WTC11 (cell line): ENCODE results near the gene TNPO3. TPM values are rescaled to one million over a fixed set of nuclear protein-coding genes. Genes with fewer than 3 reads are reported as not detected.

ENCODE experiments used
- ATAC-seq: fragments of 200-7000 bp; cut with Tn5 transposase; 2 replicates; pipeline ENCODE4 v1.10.0; 2021; ENCODE audit warnings: mild to moderate bottlenecking, moderate library complexity
- CTCF ChIA-PET: fragments of 300-600 bp; sonication (Branson Sonifier 250); formaldehyde crosslinking; loops from one replicate; lab custom pipeline; 2021; ENCODE audit warnings: antibody characterized with exemption; lab: Charles Lee
- POLR2A ChIA-PET: fragments of 350-600 bp; sonication (Branson Sonifier 250); formaldehyde crosslinking; loops from one replicate; lab custom pipeline; 2021; ENCODE audit warnings: antibody characterized with exemption; lab: Charles Lee
- DNase-seq: peaks from one replicate; pipeline ENCODE4 v3.0.0; 2021; ENCODE audit warnings: low spot score
- H3K27ac Mint-ChIP-seq: 2 replicates; pipeline ENCODE4 v1.8.0; 2021; ENCODE audit warnings: mixed read lengths
- H3K27me3 Mint-ChIP-seq: 2 replicates; pipeline ENCODE4 v1.8.0; 2021; ENCODE audit warnings: low read depth, mild to moderate bottlenecking, moderate library complexity, mixed read lengths
- H3K36me3 Mint-ChIP-seq: 2 replicates; pipeline ENCODE4 v1.8.0; 2021; ENCODE audit warnings: mixed read lengths
- H3K4me1 Mint-ChIP-seq: 2 replicates; pipeline ENCODE4 v1.8.0; 2022; ENCODE audit warnings: mixed read lengths
- H3K4me3 Mint-ChIP-seq: 2 replicates; pipeline ENCODE4 v1.8.0; 2021; ENCODE audit warnings: mild to moderate bottlenecking, moderate library complexity, mixed read lengths
- H3K9me3 Mint-ChIP-seq: 2 replicates; pipeline ENCODE4 v1.8.0; 2021; ENCODE audit warnings: mixed read lengths
- CREM ChIP-seq: sonication (generic); formaldehyde crosslinking; IDR thresholded peaks from 2 replicates; pipeline ENCODE4 v1.8.1; 2022; ENCODE audit warnings: mild to moderate bottlenecking, missing genetic modification reagents, moderate library complexity
- FOXP1 ChIP-seq: sonication (generic); formaldehyde crosslinking; IDR thresholded peaks from 2 replicates; pipeline ENCODE4 v1.8.0; 2022; ENCODE audit warnings: missing genetic modification reagents, mild to moderate bottlenecking, moderate library complexity, borderline replicate concordance
- IRF1 ChIP-seq: sonication (generic); formaldehyde crosslinking; IDR thresholded peaks from 2 replicates; pipeline ENCODE4 v1.8.0; 2023; ENCODE audit warnings: missing genetic modification reagents
- NFYB ChIP-seq: sonication (generic); formaldehyde crosslinking; conservative IDR thresholded peaks from 2 replicates; pipeline ENCODE4 v1.8.0; 2022; ENCODE audit warnings: low read depth, missing genetic modification reagents
- PRRX2 ChIP-seq: fragments of 250-450 bp; sonication (Bioruptor Pico); IDR thresholded peaks from 2 replicates; pipeline ENCODE4 v1.8.0; 2021; ENCODE audit warnings: mild to moderate bottlenecking
- SOX15 ChIP-seq: fragments of 250-450 bp; sonication (Bioruptor Pico); IDR thresholded peaks from 2 replicates; pipeline ENCODE4 v1.9.0; 2021; ENCODE audit warnings: mild to moderate bottlenecking
- TCF7 ChIP-seq: sonication (generic); formaldehyde crosslinking; IDR thresholded peaks from 2 replicates; pipeline ENCODE4 v1.8.0; 2022; ENCODE audit warnings: mild to moderate bottlenecking, low read depth, missing genetic modification reagents, moderate library complexity
- TEAD4 ChIP-seq: sonication (generic); formaldehyde crosslinking; IDR thresholded peaks from 2 replicates; pipeline ENCODE4 v1.8.0; 2022; ENCODE audit warnings: mild to moderate bottlenecking, missing genetic modification reagents
- ZNF512 ChIP-seq: sonication (generic); formaldehyde crosslinking; IDR thresholded peaks from 2 replicates; pipeline ENCODE4 v1.8.1; 2022; ENCODE audit warnings: missing genetic modification reagents, borderline replicate concordance
- total RNA-seq: library from RNA; stranded (reverse); gene quantifications from 3 replicates; pipeline ENCODE4 v1.2.3, GENCODE V29; 2021
- TF ChIP-seq, protein P1 (sequence below): sonication (generic); formaldehyde crosslinking; IDR thresholded peaks from 2 replicates; pipeline ENCODE4 v1.8.0; 2022; ENCODE audit warnings: missing genetic modification reagents
- TF ChIP-seq, protein P2 (sequence below): sonication (generic); formaldehyde crosslinking; IDR thresholded peaks from 2 replicates; pipeline ENCODE4 v1.8.1; 2022; ENCODE audit warnings: low read depth, mild to moderate bottlenecking, moderate library complexity, missing genetic modification reagents, borderline replicate concordance
- TF ChIP-seq, protein P3 (sequence below): sonication (generic); formaldehyde crosslinking; IDR thresholded peaks from 2 replicates; pipeline ENCODE4 v1.8.0; 2023; ENCODE audit warnings: mild to moderate bottlenecking, missing genetic modification reagents

The TNPO3 gene
- total RNA-seq, 1 experiment from 2014 or later: 91.7 TPM

- H3K36me3 Mint-ChIP-seq: no peaks in the 10 kb centered on the region
- POLR2A ChIA-PET: no interaction called here
Measured at GRCh38 chr7:128934361-128935341, 120.3 kb downstream of the TNPO3 start.

DNA sequence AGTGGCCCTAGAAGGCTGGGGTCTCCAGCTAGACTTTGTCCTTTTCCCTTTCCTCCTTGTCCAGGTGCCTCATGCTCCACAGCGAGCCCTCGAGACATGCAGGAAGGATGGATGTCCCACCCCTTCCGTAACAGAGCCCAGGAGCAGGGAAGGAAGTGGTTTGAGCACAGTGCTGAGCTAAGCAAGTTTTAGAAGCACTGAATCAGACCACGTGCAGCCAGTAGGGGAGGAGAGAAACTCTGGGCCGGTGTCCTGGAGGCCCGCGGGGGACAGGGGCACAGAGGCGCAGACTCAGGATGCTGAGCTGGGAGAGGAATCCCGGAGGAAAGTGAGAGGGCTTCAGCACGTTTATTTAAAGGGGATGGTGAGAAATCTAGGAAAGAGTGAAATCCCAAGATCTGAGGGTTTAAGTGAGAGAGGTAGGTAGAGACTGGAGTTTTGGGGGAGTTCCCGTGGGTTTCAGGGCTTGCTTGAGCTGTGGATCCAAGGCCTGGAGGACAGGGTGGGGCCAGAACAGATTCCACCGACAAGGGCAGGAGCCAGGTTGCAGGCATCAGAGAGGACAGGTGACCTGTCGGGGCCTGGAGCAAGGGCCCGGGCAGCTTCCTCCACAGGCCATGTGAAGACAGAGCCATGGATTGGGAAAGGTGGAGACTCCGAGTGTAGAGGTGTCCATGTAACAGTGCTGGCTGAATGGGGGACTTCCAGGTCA lies 121.6 kb downstream of the TNPO3 start:
- Mint-ChIP-seq H3K27me3 (peaks cover 44% of the 10 kb centered on the region), H3K4me3 (no peak overlapping the region), H3K9me3 (peaks cover 1% of the 10 kb centered on the region; the same call in 1 of the 2 replicates), H3K4me1 (peaks cover 8% of the 10 kb centered on the region), H3K36me3 (no peaks in the 10 kb centered on the region), H3K27ac (no peak overlapping the region)
- ATAC-seq: peak; percentile 40
- CTCF ChIA-PET: interaction anchor here (0.6 to 2.1 kb wide), 7 partner anchors 11 to 159 kb away, joined by 3 to 10 read pairs (median 4); partner anchors contain the start of gene KCP
- no peak for TF ChIP-seq TCF7 (CRISPR knock-in tag)
- TF ChIP-seq, protein P1, sequence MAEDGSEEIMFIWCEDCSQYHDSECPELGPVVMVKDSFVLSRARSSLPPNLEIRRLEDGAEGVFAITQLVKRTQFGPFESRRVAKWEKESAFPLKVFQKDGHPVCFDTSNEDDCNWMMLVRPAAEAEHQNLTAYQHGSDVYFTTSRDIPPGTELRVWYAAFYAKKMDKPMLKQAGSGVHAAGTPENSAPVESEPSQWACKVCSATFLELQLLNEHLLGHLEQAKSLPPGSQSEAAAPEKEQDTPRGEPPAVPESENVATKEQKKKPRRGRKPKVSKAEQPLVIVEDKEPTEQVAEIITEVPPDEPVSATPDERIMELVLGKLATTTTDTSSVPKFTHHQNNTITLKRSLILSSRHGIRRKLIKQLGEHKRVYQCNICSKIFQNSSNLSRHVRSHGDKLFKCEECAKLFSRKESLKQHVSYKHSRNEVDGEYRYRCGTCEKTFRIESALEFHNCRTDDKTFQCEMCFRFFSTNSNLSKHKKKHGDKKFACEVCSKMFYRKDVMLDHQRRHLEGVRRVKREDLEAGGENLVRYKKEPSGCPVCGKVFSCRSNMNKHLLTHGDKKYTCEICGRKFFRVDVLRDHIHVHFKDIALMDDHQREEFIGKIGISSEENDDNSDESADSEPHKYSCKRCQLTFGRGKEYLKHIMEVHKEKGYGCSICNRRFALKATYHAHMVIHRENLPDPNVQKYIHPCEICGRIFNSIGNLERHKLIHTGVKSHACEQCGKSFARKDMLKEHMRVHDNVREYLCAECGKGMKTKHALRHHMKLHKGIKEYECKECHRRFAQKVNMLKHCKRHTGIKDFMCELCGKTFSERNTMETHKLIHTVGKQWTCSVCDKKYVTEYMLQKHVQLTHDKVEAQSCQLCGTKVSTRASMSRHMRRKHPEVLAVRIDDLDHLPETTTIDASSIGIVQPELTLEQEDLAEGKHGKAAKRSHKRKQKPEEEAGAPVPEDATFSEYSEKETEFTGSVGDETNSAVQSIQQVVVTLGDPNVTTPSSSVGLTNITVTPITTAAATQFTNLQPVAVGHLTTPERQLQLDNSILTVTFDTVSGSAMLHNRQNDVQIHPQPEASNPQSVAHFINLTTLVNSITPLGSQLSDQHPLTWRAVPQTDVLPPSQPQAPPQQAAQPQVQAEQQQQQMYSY (CRISPR knock-in tag): peak; percentile 36
- POLR2A ChIA-PET: interaction anchor here (1.0 kb wide), 1 partner anchor 158 kb away, joined by 3 read pairs; no protein-coding TSS in a partner anchor
- no peak for DNase-seq

More at GRCh38 chr7:128934361-128935341, 120.3 kb downstream of the TNPO3 start:
- Mint-ChIP-seq H3K9me3 (no peaks in the 10 kb centered on the region), H3K4me1 (peaks cover 11% of the 10 kb centered on the region), H3K27me3 (peaks cover 57% of the 10 kb centered on the region), H3K4me3 (no peak overlapping the region), H3K27ac (no peak overlapping the region)
- TF ChIP-seq IRF1 (CRISPR knock-in tag): no peak
- TF ChIP-seq NFYB: no peak
- TF ChIP-seq FOXP1 (CRISPR knock-in tag): no peak
- TF ChIP-seq TEAD4: no peak
- no peak for TF ChIP-seq PRRX2 (CRISPR knock-in tag)
- TF ChIP-seq CREM: no peak
- TF ChIP-seq, protein P2, sequence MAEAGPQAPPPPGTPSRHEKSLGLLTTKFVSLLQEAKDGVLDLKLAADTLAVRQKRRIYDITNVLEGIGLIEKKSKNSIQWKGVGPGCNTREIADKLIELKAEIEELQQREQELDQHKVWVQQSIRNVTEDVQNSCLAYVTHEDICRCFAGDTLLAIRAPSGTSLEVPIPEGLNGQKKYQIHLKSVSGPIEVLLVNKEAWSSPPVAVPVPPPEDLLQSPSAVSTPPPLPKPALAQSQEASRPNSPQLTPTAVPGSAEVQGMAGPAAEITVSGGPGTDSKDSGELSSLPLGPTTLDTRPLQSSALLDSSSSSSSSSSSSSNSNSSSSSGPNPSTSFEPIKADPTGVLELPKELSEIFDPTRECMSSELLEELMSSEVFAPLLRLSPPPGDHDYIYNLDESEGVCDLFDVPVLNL (CRISPR knock-in tag): no peak
- no peak for TF ChIP-seq ZNF512 (CRISPR knock-in tag)
- TF ChIP-seq, protein P3, sequence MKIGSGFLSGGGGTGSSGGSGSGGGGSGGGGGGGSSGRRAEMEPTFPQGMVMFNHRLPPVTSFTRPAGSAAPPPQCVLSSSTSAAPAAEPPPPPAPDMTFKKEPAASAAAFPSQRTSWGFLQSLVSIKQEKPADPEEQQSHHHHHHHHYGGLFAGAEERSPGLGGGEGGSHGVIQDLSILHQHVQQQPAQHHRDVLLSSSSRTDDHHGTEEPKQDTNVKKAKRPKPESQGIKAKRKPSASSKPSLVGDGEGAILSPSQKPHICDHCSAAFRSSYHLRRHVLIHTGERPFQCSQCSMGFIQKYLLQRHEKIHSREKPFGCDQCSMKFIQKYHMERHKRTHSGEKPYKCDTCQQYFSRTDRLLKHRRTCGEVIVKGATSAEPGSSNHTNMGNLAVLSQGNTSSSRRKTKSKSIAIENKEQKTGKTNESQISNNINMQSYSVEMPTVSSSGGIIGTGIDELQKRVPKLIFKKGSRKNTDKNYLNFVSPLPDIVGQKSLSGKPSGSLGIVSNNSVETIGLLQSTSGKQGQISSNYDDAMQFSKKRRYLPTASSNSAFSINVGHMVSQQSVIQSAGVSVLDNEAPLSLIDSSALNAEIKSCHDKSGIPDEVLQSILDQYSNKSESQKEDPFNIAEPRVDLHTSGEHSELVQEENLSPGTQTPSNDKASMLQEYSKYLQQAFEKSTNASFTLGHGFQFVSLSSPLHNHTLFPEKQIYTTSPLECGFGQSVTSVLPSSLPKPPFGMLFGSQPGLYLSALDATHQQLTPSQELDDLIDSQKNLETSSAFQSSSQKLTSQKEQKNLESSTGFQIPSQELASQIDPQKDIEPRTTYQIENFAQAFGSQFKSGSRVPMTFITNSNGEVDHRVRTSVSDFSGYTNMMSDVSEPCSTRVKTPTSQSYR: no peak
- no peak for TF ChIP-seq SOX15 (CRISPR knock-in tag)
- DNase-seq (no peak), ATAC-seq (no peak)
- CTCF ChIA-PET: interaction anchor here (0.7 to 2.1 kb wide), 3 partner anchors 13 to 24 kb away, joined by 3 to 10 read pairs (median 9); partner anchors contain the start of gene KCP
